ENCODE results near the gene PRKCE.

The PRKCE gene

GRCh38 chr2:45698554-45698953 is 47.1 kb downstream of the PRKCE start:
- no peak for TF ChIP-seq JUND (IDR thresholded peaks at IDR 0.05; ENCODE audit: low read depth)
- DNase-seq (ENCODE audit: low read depth in 1 of 2, low spot score in 1 of 2) = no peak
- in situ Hi-C loops (cut with HindIII; ENCODE audit: low pct_unique_long_range_greater_than_20kb, low sequenced_read_pairs) = no loop called here

- no peak for TF ChIP-seq JUND (IDR thresholded peaks at IDR 0.05; ENCODE audit: low read depth)
- DNase-seq (ENCODE audit: low read depth in 1 of 2, low spot score in 1 of 2) = no peak
- in situ Hi-C loops (cut with HindIII; ENCODE audit: low pct_unique_long_range_greater_than_20kb, low sequenced_read_pairs) = no loop called here
Observed at GRCh38 chr2:45699032-45699658, 47.7 kb downstream of the PRKCE start.

DNA sequence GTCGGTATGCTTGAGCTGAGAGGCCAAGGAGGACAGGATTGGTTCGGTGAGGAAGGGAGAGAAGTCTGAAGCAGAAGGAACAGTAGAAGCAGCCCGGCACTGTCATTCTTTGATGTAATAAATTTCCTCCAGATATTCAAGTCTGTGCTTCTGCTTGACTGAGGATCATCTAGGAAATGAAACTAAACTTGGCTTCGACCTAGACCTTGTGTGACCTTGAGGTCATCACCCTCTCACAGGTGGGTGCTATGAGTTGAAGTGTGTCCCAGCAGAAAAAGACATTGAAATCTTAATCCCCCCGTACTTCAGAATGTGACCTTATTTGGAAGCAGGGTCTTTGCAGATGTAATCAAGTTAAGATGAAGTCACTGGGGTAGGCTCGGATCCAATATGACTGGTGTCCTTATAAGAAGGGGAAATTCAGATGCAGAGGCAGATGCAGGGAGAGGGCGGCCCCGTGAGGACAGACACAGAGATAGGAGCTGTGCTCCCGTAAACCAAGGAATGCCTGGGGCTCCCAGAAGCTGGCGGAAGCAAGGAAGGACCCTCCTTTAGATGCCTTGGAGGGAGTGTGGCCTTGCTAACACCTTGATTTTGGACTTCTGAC is 49.0 kb downstream of the PRKCE start:
- in situ Hi-C loops (cut with HindIII; ENCODE audit: low pct_unique_long_range_greater_than_20kb, low sequenced_read_pairs) = no loop called here
- no peak for TF ChIP-seq JUND (IDR thresholded peaks at IDR 0.05; ENCODE audit: low read depth)
- no peak for DNase-seq (ENCODE audit: low read depth in 1 of 2, low spot score in 1 of 2)

GRCh38 chr2:45705233-45705632 is 53.8 kb downstream of the PRKCE start:
- TF ChIP-seq JUND (IDR thresholded peaks at IDR 0.05; ENCODE audit: low read depth) = no peak
- DNase-seq (ENCODE audit: low read depth in 1 of 2, low spot score in 1 of 2) = no peak
- in situ Hi-C loops (cut with HindIII; ENCODE audit: low pct_unique_long_range_greater_than_20kb, low sequenced_read_pairs) = no loop called here

GRCh38 chr2:45706033-45706432 is 54.6 kb downstream of the PRKCE start:
- in situ Hi-C loops (cut with HindIII; ENCODE audit: low pct_unique_long_range_greater_than_20kb, low sequenced_read_pairs) = no loop called here
- TF ChIP-seq JUND (IDR thresholded peaks at IDR 0.05; ENCODE audit: low read depth) = no peak
- DNase-seq (ENCODE audit: low read depth in 1 of 2, low spot score in 1 of 2) = peak; percentile 18 to 71

GRCh38 chr2:45707006-45707405 is 55.5 kb downstream of the PRKCE start:
- in situ Hi-C loops (cut with HindIII; ENCODE audit: low pct_unique_long_range_greater_than_20kb, low sequenced_read_pairs) = no loop called here
- TF ChIP-seq JUND (IDR thresholded peaks at IDR 0.05; ENCODE audit: low read depth) = no peak
- DNase-seq (ENCODE audit: low read depth in 1 of 2, low spot score in 1 of 2) = no peak

DNA sequence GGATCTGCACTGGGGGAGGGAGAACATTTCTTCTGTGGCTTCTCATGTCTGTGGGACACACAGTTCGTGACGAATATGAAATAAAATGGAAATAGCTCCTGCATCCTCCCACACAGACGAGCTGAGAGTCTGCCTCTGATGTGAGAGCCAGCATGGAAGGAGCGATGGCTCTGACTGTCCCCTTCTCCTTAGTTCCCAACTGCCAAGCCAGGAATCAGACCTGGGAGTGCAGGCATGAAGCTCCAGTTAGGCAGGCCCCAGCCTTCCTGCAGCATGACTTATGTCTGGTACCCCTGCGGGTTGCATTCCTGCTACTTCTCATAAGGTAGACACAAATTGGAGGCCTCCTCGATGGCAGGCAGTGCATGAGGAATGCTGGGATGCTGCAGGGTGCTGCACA is 56.2 kb downstream of the PRKCE start:
- TF ChIP-seq JUND (IDR thresholded peaks at IDR 0.05; ENCODE audit: low read depth) = no peak
- DNase-seq (ENCODE audit: low read depth in 1 of 2, low spot score in 1 of 2) = no peak
- in situ Hi-C loops (cut with HindIII; ENCODE audit: low pct_unique_long_range_greater_than_20kb, low sequenced_read_pairs) = no loop called here

DNA sequence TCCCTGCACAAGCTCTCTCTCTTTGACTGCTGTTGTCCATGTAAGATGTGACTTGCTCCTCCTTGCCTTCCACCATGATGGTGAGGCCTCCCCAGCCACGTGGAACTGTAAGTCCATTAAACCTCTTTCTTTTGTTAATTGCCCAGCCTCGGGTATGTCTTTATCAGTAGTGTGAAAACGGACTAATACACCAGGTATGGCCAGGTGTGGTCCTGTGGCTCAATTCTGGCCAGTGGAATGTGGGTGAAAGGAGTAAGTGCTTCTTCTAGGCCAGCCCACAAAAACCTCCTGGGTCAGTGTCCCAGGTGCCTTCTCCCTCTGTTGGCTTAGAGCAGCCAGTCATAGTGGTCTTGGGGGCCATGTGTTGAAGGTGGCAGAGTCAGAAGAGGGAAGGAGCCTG is 57.0 kb downstream of the PRKCE start:
- in situ Hi-C loops (cut with HindIII; ENCODE audit: low pct_unique_long_range_greater_than_20kb, low sequenced_read_pairs) = no loop called here
- DNase-seq (ENCODE audit: low read depth in 1 of 2, low spot score in 1 of 2) = no peak
- TF ChIP-seq JUND (IDR thresholded peaks at IDR 0.05; ENCODE audit: low read depth) = no peak

DNA sequence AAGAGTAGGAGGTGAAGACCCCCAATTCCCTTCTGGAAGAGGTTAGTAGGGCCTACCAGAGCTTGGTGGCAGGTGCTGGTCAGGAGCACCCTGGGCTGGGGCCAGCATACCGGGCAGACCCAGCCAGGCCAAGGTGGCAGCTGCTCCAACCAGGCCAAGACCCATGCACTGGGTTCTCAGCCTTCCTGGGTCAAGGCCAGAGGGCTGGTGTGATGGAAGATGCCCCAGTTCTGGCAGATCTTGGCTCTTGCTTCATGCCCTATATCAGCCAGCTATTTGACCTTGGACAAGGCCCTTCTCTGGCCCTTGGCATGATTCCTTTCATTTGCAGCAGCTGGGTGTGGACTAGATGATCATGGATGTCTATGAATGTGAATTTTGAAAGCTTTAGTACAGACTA is 57.7 kb downstream of the PRKCE start:
- TF ChIP-seq JUND (IDR thresholded peaks at IDR 0.05; ENCODE audit: low read depth) = no peak
- DNase-seq (ENCODE audit: low read depth in 1 of 2, low spot score in 1 of 2) = no peak
- in situ Hi-C loops (cut with HindIII; ENCODE audit: low pct_unique_long_range_greater_than_20kb, low sequenced_read_pairs) = no loop called here

GRCh38 chr2:45710468-45710867 is 59.0 kb downstream of the PRKCE start:
- no peak for TF ChIP-seq JUND (IDR thresholded peaks at IDR 0.05; ENCODE audit: low read depth)
- in situ Hi-C loops (cut with HindIII; ENCODE audit: low pct_unique_long_range_greater_than_20kb, low sequenced_read_pairs) = no loop called here
- no peak for DNase-seq (ENCODE audit: low read depth in 1 of 2, low spot score in 1 of 2)

DNA sequence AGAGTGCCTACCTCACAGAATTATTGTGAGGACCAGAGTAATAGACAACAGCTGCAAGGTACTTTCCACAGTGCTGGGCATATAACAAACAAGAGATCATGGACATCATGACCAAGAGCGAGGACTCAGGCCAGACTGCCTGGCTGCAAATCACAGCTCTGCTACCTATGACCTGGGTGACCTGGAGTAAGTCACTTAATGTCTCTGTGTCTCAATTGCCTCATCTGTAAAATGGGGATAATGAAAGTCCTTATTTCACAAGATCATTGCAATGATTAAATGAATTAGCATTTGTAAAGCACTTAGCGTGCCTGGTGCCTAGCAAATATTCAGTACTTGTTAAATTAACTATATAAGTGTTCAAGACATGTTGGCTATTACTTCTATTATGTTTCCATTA is 59.7 kb downstream of the PRKCE start:
- in situ Hi-C loops (cut with HindIII; ENCODE audit: low pct_unique_long_range_greater_than_20kb, low sequenced_read_pairs) = no loop called here
- DNase-seq (ENCODE audit: low read depth in 1 of 2, low spot score in 1 of 2) = no peak

GRCh38 chr2:45712570-45712969 is 61.1 kb downstream of the PRKCE start:
- TF ChIP-seq JUND (IDR thresholded peaks at IDR 0.05; ENCODE audit: low read depth) = no peak
- DNase-seq (ENCODE audit: low read depth in 1 of 2, low spot score in 1 of 2) = peak in 1 of 2 experiments; percentile 35
- in situ Hi-C loops (cut with HindIII; ENCODE audit: low pct_unique_long_range_greater_than_20kb, low sequenced_read_pairs) = no loop called here

More for the DNA sequence above, 59.7 kb downstream of the PRKCE start:
- TF ChIP-seq JUND (IDR thresholded peaks at IDR 0.05; ENCODE audit: low read depth) = no peak

- DNase-seq (ENCODE audit: low read depth in 1 of 2, low spot score in 1 of 2) = no peak
- TF ChIP-seq JUND (IDR thresholded peaks at IDR 0.05; ENCODE audit: low read depth) = no peak
- in situ Hi-C loops (cut with HindIII; ENCODE audit: low pct_unique_long_range_greater_than_20kb, low sequenced_read_pairs) = no loop called here
Observed at GRCh38 chr2:45713136-45713535, 61.7 kb downstream of the PRKCE start.

- no peak for DNase-seq (ENCODE audit: low read depth in 1 of 2, low spot score in 1 of 2)
- in situ Hi-C loops (cut with HindIII; ENCODE audit: low pct_unique_long_range_greater_than_20kb, low sequenced_read_pairs) = no loop called here
- no peak for TF ChIP-seq JUND (IDR thresholded peaks at IDR 0.05; ENCODE audit: low read depth)
Observed at GRCh38 chr2:45713591-45713990, 62.1 kb downstream of the PRKCE start.
